ENCODE measurements around the gene GPR107.

- TF ChIP-seq CTCF (IDR thresholded peaks at IDR 0.05): no peak
- no peak for TF ChIP-seq POLR2A (IDR thresholded peaks at IDR 0.05)
These were observed 53.1 kb downstream of the GPR107 start for GRCh38 chr9:130106860-130107233.

Measured in right lobe of liver (tissue), 4 donors.